Activated T-helper 1 cell treated with Interleukin-2 at 50 U/mL for 16 hours (primary cell): Measurements from ENCODE around the gene STIL.
"Not testable (repeated sequence)": the region's sequence is repeated elsewhere in the genome, so short reads cannot be mapped to it uniquely, and the experiment has no call there.

Experiments used
- DNase-seq: peaks from one replicate; pipeline ENCODE4 v3.0.0-alpha.2; 2020; ENCODE audit warnings: low read depth

The STIL gene

DNA sequence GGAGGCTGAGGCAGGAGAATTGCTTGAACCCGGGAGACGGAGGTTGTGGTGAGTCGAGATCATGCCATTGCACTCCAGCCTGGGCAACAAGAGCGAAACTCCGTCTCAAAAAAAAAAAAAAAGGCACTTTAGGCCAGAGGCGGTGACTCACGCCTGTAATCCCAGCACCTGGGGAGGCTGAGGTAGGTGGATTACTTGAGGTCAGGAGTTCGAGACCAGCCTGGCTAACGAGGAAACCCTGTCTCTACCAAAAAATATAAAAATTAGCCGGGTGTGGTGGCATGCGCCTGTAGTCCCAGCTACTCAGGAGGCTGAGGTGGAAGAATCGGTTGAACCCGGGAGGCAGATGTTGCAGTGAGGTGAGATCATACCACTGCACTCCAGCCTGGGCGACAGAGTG, 6.0 kb upstream of the STIL start:
- not testable (repeated sequence) for DNase-seq

DNA sequence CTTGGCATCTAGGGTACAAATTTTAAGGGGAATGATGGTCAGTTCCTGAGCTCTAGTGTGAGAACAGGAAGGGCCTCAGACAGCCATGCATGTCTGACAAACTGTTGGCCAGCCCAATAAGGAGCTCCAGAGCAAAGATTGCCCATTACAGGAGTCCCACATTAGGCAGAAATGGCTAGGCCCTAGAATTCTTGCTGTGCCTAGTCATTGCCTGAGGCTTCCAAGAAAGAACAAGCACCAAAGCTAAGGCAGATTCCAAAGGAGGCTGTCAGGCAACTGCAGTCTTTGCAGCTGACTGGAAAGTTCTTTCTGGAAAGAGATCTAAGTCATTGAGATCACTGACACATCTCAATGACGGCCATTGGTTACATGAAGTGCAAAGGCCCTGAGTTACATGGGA, 3.9 kb upstream of the STIL start:
- no peak for DNase-seq

DNA sequence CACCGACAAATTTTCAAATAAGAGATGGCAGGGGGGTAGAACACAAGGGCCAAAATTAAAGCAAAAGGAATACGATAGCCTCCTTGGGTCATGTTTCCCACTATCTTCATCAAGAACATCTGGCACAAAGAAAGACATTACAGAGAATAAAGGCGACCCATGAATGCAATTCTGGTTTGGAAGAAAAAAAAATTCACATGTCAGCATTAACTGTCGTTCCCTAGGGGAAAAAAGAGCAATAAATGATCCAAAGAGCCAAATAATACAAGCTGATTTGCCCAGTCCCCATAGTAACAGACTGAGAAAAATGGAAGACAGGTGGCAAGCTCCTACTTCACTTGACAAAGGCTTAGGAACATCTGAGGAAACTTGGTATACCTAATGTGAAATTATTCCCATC, 4.5 kb downstream of the STIL start:
- no peak for DNase-seq

DNA sequence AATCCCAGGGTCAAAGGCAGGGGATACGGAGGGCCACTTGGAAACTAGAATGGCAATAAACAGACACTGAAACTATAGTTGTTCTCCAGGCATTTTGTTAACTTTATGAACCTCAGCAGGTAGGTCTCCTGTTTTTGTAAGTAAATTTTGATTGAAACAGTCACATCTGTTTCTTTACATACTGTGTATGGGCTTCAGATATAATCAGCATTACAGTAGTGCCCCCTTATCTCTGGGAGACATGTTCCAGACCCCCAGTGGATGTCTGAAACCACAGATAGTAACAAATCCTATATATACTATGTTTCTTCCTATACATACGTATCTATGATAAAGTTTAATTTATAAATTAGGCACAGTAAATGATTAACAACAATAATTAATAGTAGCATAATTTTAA, 11.5 kb downstream of the STIL start:
- DNase-seq = no peak

DNA sequence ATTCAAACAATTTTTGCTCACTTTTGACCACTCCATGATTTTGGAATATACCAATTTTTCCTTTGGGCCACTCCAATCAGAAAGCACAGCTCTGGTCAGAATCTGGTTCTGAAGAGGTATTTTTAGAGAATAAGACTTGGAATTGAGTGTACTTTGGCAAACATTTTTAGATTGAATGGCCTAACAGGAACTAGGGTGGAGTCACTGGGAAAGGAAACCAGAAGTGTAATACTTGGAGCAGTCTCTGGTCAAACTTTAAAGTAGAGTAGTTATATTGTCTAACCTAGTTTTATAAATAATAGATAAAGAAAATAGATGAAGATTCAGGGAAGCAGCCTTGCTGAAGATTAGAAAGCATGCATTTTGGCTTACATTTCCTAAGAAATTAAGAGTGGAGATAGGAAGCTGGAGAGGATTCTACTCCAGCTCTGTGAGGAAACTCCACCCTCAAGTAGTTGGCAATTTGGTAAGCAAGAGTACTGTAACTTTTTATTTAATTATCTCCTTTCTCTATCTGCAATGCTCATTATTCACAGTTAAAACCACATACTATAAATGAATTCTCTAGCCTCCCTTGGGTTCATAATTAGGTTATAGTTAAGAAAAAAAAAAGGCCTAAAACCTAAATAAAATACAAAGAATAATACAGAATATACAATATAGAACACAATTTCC, 15.8 kb downstream of the STIL start:
- no peak for DNase-seq

DNA sequence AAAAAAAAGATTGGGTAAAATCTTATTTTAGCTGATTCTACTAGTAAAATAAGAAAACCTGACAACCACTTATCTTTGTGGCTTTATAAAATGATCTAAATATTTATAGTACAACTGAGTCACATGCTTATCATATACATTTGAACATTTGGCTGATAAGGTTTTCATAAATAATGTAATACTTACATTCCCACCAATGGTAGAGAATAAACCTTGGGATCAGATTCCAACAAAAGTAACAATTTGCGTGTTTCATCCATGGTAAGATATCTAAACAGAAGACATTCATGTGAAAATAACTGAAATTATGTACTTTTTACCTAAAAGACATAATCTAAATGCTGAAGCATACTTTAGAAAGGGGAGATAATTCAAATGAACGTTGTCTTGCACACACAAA, 18.4 kb downstream of the STIL start:
- DNase-seq = no peak

DNA sequence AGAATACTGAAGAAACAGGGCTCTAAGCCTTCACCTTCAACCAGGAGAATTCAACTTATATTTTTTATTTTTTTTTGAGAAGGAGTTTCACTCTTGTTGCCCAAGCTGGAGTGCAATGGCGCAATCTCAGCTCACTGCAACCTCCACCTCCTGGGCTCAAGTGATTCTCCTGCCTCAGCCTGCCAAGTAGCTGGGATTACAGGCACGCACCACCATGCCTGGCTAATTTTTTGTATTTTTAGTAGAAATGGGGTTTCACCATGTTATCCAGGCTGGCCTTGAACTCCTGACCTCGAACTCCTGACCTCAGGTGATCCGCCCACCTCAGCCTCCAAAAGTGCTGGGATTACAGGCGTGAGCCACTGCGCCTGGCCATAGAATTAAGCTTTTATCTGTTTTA, 19.1 kb downstream of the STIL start:
- not testable (repeated sequence) for DNase-seq

DNA sequence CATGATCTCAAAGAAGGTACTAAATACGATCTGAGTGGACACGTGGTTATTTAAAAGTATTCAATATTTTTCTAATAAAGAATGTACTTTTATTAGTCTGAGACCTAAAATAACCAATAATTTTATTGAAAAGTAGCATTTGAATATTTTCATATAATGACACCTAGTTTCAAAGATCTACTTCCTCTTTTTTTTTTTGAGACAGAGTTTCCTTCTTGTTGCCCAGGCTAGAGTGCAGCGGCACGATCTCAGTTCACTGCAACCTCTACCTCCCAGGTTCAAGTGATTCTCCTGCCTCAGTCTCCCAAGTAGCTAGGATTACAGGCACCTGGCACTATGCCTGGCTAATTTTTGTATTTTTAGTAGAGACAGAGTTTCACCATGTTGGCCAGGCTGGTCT, 25.8 kb downstream of the STIL start:
- not testable (repeated sequence) for DNase-seq

DNA sequence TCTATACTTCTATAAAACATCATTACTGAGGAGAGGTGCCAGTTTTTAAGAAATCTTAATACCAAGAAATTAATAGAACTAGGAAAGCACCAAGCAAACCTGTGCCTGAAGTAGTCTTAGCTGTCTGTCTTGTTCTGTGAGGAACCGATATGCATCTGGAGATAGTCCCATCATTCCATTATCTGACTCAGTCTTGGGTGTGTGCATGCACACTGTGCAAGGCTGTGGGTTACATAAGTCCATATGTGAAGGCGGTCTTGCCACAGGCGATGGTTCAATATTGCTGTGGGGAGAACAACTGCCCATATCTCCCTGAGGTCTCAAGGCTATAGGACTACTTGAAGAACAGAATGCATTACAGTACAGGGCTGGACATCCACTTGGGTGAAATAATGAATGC, 33.8 kb downstream of the STIL start:
- DNase-seq = no peak

DNA sequence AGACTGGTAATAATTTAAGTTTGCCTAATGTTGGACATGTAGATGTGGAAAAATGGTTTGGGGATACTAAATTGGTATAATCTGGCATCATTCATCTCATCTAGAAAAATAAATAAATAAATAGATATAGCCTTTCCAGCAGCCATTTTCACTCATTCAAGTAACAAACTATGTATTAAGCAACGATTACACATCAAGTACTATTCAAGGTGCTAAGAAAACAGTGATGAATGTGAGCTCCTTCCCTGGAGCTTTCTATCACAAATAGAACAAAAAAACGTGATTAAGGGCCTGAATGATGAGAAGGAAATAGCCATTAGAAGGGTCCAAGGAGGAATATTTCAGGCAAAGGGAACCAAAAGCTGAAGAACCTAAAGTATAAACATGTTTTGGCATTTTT, 37.1 kb downstream of the STIL start:
- DNase-seq = no peak

DNA sequence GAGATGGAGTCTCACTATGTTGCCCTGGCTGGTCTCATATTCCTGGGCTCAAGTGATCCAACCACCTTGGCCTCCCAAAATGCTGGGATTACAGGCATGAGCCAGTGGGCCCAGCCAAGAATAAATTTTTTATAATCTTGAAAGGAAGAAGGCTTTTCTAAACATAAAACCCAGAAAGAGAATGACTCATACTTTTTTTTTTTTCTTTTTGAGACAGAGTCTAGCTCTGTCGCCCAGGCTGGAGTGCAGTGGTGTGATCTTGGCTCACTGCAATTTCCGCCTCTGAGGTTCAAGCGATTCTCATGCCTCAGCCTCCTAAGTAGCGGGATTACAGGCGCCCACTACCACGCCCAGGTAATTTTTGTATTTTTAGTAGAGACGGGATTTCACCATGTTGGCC, 38.1 kb downstream of the STIL start:
- not testable (repeated sequence) for DNase-seq

DNA sequence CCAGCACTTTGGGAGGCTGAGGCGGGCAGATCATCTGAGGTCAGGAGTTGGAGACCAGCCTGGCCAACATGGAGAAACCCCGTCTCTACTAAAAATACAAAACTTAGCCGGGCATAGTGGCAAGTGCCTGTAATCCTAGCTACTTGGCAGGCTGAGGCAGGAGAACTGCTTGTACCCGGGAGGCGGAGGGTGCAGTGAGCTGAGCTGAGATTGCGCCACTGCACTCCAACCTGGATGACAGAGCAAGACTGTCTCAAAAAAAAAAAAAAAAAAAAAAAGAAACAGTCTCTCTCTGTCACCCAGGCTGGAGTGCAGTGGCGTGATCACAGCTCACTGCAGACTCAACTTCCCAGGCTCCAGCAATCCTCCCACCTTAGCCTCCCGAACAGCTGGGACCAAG, 48.4 kb downstream of the STIL start:
- DNase-seq = not testable (repeated sequence)

DNA sequence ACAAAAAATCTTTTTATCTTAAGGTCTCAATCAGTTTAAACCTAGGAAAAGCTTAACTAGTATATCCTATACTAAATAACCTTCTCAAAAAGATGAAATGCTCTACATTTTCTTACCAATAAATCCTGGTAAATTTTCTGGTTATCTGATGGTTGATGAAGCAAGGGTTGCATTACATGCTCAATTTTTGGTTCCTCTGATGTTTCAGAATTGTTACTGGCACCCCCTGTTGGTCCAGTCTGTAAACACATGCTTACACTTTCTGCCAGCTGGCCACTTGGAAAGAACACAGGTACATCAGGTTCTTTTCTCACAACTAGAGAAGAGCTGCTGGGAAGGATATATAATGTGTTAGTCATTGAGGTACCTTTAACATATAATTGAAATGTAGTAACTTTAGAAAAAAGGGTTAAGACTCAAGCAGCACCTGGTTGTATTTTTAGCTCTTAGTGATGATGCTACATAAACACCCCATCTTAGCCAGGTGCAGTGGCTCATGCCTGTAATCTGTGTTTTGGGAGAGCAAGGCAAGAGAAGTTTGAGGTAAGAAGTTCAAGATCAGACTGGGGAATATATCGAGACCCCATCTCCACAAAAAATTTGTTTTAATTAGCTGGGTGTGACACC, 51.0 kb downstream of the STIL start:
- no peak for DNase-seq

DNA sequence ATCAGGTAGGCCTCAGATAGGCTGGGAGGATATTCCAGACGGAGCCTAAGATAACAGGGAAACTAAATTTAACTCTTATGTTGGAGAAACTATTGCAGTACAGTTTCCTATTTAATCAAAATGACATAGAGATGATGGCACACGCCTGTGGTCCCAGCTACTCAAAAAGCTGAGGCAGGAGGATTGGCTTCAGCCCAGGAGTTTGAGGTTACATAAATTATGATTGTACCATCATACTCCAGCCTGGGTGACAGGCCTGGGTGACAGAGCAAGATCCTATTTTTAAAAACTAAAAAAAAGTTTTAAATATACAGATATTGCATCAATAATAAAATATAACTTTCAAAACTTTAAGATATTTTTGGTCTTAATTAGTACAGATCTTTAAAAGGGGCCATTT, 56.7 kb downstream of the STIL start:
- no peak for DNase-seq

DNA sequence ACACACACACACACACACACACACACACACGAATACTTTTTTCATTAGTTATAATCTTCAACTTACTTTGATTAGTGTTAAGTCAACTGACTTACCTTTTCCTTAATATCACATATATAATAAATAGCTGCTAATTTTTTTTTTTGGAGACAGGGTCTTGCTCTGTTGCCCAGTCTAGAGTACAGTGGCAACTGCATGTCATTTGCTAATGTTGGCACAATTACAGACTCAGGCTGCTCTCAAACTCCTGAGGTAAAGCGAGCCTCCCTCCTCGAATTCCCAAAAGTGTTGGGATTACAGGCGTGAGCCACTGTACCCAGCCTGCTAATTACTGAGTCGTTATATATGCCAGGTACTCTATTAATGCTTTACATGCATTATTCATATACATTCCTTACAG, 61.2 kb downstream of the STIL start:
- no peak for DNase-seq

DNA sequence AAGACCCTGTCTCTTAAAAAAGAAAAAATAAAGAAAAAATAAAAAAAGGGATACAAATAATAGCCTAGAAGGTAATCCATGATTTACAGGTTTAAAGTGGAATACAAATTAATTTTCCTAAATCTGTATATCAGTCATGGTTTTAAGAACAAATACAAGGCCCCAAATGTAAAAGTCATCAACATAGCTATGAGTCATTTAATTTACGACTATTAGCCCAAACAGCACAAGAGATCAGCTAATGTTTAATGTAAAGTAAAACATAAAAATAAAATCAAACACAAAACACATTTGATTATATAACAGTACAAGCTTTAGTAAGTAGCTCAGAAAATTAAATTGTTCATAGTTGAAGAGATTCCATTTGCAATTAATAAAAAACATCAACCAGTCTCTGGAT, 61.6 kb downstream of the STIL start:
- no peak for DNase-seq

DNA sequence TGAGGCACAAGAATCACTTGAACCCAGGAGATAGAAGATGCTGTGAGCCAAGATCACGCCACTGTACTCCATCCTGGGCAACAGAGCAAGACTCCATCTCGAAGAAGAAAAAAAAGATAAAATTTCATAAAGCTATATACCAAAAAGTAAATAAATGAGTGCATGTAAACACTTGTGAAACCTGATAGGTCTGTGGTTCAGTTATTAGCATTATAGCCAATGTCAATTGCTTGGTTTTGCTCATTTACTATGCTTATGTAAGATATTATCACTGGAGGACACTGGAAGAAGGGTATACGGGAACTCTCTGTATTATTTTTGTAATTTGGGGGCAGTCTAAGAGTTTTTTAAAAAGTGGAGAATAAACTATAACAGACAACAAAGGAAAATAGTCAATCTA, 64.2 kb downstream of the STIL start:
- no peak for DNase-seq

DNA sequence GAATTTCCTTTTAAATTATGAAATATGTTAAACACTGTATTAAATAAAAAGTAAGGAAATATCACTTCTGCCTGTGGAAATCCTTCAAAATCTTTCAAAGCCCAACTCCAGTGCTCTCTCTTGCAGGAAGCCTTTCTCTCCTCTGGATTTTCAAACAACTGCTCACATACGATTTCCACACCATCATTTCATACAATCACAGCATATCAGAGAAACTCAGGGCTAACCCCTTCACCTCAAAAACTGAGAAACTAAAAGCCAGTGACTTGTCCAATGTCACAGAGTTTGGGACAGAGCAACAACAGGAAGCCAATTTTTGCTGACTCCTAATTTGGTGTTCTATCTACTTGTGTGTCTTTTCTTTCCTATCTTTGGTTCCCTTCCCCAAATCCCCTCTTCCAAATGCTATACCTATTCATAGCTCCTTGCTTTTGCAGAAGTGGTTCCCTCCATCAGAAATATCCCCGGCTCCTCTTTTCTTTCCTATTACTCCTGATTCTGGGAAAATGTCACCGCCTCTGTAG, 69.5 kb downstream of the STIL start:
- no peak for DNase-seq

DNA sequence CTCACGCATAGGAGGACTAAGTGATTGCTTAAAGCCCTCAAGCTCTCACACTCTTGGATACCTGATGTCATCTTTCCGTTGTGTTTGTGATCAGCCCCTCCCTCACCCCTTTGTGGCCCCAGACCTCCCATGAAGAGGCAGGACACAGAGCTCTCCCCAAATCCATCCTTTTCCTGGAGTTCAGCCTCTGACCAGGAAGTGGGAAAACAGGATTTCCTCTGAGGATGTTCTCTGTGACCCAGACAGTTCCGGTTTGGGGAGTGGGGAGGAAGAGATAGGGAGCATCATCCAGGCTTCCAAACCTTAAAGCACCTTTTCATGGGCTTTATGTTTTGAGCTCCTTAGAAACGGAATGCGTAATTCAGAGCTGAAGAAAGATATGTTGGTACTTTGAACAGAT, 70.0 kb downstream of the STIL start:
- DNase-seq = no peak

DNA sequence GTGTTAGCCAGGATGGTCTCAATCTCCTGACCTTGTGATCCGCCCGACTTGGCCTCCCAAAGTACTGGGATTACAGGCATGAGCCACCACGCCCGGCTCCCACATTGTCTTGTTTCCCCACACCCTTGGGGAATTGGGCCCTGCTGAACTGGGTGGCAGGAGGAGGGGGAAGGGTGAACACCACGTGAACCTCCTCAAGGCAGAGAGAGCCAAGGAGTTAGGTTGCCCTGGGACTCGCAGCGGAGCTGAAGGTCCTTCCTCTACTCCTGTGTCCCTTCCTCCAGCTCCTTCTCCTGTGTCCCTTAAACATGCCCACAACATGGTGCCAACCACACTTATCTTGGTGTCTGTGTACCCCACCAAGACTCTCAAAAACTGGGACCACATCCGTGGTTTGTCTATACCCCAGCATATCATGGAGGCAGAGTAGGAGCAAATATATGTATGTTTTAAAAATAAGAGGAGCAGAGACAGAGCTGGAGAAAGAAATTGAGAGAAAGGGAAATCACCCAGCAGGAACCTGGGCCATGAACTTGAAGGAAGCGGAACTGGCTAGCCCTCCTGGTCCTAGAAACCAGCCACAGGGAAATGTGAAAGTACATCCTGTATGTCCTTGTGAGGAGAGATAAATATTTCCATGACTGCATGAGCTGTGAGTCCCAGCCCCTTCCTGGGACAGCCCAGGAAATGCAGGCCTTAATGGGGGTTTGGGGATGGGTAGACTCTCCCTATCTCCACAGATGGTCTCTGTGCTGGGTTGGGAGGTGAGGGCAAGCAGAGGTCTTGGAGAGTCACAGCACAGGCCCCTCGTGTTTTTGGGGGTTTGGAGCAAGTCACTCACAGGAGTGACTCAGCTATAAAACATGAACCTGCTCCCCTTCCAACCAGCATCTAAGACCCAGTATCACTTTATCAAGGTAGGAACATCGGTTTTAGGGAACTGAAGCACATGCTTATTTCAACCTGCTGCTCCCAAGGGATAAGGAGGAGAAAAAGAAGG, 72.5 kb downstream of the STIL start:
- DNase-seq = no peak

DNA sequence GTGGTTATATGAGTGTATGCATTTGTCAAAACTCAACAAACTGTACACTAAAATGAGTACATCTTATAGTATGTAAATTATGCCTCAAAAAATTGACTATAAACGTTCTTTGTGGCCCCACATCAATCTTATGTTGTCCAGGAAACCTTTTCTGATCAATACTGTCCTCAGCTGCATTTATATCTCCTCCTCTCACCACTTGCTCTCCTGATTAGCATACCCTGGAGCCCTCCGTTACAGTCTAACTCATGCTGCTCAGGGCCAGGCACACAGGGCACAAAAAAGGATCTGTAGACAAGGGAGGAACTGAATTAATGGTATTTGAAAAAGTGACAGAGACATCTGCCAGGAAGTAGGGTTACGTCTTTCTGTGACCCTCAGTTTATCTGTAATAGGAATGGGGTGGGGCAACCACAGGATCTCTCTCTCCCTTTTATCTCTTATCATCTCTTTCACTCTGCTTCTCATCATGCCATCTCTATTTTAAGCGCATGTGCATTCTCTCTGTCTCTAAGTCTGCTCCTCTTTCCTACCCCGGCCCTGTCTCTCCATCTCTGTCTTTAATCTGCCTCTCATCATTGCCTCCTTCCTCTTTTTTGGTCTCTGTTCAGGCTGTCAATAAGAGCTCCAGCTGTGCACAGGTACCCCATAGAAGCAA, 74.9 kb downstream of the STIL start:
- DNase-seq = no peak

DNA sequence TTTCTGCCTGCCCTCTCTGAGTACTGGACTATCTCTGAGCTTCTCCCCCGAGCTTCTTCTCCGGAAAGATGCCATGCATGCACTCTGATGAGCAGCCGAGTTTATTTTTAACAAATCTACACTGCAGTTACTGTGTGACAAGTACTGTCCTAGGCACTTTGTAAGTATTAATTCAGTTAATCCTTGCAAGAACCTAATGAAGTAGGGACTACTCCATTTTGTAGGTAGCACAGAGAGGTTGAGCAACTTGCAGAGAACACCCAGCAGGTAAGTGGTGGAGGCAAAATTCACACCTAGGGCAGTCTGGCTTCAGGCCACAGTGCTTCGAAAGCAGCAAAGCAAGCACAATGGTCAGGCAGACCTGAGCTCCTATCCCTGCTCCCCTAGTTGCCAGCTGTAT, 78.1 kb downstream of the STIL start:
- no peak for DNase-seq
